ENCODE results near the gene QRFPR.
"Not testable (repeated sequence)": the region's sequence is repeated elsewhere in the genome, so short reads cannot be mapped to it uniquely, and the experiment has no call there.

QRFPR gene

GRCh38 chr4:121380776-121381462 is at the start of gene QRFPR:
Gene QRFPR (minus strand): TSS chr4:121381018. CDS start chr4:121380647, 371 bp downstream.
- no peak for DNase-seq (ENCODE audit: low spot score)

DNA sequence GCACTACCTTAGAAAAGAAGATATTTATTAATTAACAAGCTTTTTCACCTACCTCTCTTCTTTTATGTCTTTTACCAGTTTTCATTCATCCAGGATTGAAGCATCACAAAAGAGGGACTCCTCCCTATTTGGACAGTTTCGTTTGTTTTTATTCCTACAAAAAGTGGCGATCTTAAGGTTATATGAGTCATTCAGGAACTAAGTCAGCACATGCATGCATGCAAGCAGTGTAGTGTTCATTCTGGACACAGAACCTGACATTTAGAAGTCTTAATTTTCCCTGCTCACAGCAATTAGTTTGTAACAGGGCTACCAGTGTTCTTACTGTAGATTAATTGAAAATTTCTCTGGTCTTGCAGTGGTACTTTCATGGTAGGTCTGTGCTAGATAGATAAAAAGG is 47.9 kb upstream of the QRFPR start:
- no peak for DNase-seq (ENCODE audit: low spot score)

GRCh38 chr4:121421594-121421993 is 40.8 kb upstream of the QRFPR start:
- no peak for DNase-seq (ENCODE audit: low spot score)

GRCh38 chr4:121411151-121411744 is 30.4 kb upstream of the QRFPR start:
- no peak for DNase-seq (ENCODE audit: low spot score)

- DNase-seq (ENCODE audit: low spot score), result not testable (repeated sequence)
Observed at GRCh38 chr4:121408567-121408966, 27.7 kb upstream of the QRFPR start.

DNA sequence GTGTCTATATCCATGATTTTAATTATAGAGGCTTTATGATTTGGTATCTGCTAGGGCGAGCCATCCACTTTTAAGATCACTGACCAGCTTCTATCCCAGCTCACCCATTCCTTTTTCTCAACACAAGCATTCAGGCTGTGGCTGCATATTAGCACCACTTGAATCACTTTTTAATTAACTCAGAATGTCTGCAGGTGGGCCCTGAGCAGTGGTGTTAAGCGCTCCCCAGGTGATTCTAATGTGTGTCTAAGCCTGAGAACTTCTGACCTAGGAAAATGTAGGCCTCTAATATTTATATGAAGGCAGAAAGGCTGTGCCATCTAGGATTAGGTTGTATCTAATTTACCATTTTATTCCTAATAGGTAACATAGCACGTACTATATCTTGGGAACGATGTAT is 19.8 kb upstream of the QRFPR start:
- no peak for DNase-seq (ENCODE audit: low spot score)

GRCh38 chr4:121397941-121398601 is 17.3 kb upstream of the QRFPR start:
- no peak for DNase-seq (ENCODE audit: low spot score)

- DNase-seq (ENCODE audit: low spot score), result no peak
Observed at GRCh38 chr4:121397434-121397833, 16.6 kb upstream of the QRFPR start.

DNA sequence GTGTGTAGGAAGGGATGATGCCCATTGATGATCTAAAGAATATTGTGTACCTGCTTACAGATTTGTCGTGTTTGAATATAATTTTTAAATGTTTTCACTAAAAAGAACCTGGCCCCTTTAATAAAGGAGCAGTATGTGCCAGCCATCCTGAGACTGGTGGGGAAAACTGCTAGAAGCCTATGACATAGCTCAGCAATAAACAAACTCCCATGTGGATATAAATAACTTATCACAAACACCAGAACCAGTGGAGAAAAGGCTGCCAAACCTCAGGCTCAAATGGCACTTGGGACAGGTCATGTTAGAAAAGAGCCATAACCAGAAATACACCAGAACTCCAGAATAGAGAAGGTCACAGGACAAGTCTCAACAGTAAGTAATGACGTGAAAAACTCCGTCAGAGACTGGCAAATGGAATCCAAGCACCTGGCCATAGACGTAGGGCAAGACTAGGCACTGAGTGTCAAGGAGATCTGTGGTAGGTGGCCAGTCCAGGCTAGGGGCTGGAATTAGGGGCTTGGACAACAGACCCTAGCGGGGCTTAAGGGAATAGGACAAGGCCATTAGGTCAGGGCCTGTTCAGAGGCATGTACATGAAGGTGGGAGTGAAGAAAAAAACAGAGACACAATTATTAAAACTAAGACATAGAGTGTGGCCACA is 11.7 kb upstream of the QRFPR start:
- DNase-seq (ENCODE audit: low spot score), result no peak

DNA sequence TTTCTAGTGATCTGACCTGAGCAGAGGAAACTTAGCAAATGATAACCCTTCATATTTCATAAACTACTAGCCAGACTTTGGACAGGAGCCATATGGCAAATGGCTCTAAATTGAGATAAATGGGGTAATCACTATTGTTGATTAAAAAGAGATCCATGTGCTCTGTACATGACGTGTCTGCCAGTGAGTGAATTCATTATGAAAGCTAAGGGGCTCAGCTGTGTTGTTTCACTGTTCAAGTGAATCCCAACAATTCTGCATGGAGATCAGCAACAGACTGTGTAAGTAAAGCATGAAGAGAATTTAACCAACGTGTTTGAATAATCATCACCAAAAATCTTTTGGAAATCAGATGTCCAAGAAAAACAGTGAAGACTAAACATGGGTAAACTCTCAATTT is 9.5 kb upstream of the QRFPR start:
- no peak for DNase-seq (ENCODE audit: low spot score)

- no peak for DNase-seq (ENCODE audit: low spot score)
Observed at GRCh38 chr4:121379276-121379675, 1.5 kb downstream of the QRFPR start.

DNA sequence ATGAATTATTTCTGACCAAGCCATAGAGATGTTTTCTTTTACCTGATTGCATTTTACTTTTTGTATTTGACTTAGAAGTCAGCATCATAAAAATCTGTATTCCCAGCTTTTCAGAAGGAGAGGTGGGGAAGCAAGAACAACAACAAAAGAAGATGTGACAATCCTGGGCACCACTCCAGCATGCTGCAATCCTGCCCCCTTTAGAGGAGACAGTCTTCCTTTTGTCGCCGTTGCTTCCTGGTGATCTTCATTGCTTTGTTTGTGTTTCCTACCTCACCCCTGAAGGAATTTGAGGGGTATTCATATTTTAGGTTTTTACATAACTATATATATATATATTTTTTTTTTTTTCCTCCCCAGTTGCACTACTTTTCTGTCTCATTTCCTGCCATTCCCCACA is 3.7 kb downstream of the QRFPR start:
- DNase-seq (ENCODE audit: low spot score), result no peak

- DNase-seq (ENCODE audit: low spot score), result no peak
Observed at GRCh38 chr4:121376556-121376955, 4.3 kb downstream of the QRFPR start.

DNA sequence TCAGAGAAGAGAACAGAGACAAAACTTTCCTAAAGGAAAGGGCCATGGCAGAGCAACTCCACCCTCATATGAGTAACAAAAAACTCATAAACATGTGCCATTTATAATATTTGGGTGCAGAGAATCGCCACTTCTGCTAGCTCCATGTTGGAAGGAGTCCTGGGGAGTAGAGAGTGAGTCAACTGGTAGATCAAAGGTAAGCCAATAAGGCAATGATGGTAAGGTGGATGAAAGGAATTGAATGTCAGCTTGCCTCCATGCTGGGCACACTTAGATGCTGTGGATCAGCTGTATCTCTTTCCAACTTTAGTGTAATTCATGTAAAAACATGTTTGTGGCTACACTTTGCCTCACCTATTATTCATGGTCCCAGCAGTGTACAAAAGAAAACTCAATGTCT is 4.7 kb downstream of the QRFPR start:
- no peak for DNase-seq (ENCODE audit: low spot score)

DNA sequence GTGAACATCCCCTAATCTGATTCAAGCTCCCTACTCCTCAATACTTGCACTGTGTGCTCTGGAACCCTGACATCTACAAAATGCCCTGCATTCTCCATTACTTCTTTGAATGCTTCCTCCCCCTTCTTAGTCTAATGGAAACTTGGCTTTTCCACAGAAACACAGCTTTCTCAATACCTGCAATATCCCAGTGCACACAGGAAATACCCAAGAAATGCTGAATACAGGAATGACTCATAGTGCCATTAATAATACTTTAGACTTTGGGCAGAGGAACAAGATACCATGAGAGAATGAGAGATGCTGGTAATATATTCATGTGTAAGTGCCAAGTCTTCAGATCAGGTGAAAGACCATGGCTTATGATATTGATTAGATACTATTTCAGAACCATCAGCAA is 5.6 kb downstream of the QRFPR start:
- DNase-seq (ENCODE audit: low spot score), result no peak

GRCh38 chr4:121373841-121374240 is 7.0 kb downstream of the QRFPR start:
- no peak for DNase-seq (ENCODE audit: low spot score)

GRCh38 chr4:121370729-121371325 is 10.0 kb downstream of the QRFPR start:
- peak; percentile 32 for DNase-seq (ENCODE audit: low spot score)

GRCh38 chr4:121360495-121360894 is 20.3 kb downstream of the QRFPR start:
- no peak for DNase-seq (ENCODE audit: low spot score)

DNA sequence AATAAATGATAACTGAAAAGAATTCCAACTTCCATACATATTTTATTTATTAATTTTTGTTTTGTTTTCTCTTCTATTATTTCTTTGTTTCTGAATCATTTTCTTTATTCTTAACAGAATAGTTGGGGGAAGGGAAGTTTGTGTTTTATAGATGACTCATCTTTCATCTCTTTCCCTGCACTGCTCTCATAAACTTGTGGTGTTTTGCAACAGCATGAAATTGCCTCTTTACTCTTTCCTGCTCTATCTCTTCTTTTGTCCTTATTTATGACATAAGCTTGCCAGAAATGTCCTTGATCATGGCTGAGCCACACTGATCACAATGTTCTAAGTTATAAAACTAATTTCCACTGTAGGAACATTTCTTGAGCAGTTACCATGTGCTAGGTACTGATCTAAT is 22.3 kb downstream of the QRFPR start:
- DNase-seq (ENCODE audit: low spot score), result no peak

DNA sequence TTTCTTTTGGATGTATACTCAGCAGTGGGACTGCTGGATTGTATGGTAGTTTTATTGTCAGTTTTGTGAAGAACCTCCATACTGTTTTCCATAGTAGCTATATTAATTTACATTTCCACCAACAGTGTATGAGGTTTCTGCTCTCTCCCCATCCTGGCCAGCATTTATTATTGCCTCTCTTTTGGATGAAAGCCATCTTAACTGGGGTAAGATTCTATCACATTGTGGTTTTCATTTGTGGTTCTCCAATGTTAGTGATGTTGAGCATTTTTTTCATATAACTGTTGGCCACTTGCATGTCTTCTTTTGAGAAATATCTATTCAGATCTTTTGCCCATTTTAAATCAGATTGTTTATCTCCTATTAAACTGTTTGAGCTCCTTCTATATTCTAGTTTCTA is 27.6 kb downstream of the QRFPR start:
- no peak for DNase-seq (ENCODE audit: low spot score)

DNA sequence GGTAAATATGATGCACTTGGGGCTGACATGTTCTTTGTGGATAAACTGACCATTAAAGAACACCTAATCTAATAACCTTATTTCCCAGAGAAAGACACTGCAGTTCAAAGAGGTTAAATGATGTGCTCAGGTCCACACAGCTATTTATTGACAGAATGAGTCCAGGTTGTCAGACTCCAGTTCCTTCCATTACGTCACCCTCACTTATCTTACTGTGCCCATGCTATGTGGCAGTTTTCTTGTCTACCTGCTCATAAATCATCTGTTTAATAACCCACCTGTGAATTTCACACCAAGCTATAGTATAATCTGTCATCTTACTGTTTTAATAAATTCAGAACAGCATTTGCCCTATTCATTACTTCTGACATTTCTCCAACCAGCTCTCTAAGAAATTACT is 36.7 kb downstream of the QRFPR start:
- DNase-seq (ENCODE audit: low spot score), result no peak

DNA sequence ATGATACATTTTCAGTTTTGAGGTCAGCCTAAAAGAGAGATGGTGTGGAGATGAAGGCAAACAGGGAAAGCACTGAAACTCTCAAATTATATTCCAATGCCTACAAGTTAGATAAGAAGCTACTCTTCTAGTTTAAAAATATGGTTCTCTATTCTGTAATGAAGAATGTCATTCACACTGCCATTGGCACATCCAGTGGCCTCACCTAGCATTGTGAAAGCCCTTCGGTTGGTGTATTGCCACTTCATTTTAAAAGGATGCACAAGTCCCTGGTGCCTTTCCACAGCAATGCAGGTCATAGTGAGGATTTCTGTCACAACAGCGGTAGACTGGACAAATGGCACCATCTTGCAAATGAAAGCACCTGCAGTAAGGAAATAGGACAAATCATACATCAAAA is 40.6 kb downstream of the QRFPR start:
- DNase-seq (ENCODE audit: low spot score), result no peak

GRCh38 chr4:121339824-121340223 is 41.0 kb downstream of the QRFPR start:
- DNase-seq (ENCODE audit: low spot score), result no peak
